GM12865 (cell line): ENCODE measurements around the gene TIMM44.
"Not testable (repeated sequence)": the region's sequence is repeated elsewhere in the genome, so short reads cannot be mapped to it uniquely, and the experiment has no call there.

Experiments used
- DNase-seq: peaks from one replicate; pipeline ENCODE4 v3.0.0; 2010; ENCODE audit warnings: low read depth
- H3K4me3 ChIP-seq: 2 replicates; pipeline ENCODE4 v1.5.1; 2011; ENCODE audit warnings: mild to moderate bottlenecking, low read depth, low read length, control low read depth
- CTCF ChIP-seq: IDR thresholded peaks from 2 replicates; pipeline ENCODE4 v1.5.1; 2011; ENCODE audit warnings: low read length, control low read depth, low read depth, inconsistent platforms; ENCODE audit not compliant: insufficient read depth; ENCODE audit errors: missing control alignments

Gene TIMM44

GRCh38 chr19:7897292-7897691 lies 46.2 kb downstream of the TIMM44 start:
- H3K4me3 ChIP-seq: no peak overlapping the region

GRCh38 chr19:7895565-7895964 lies 47.9 kb downstream of the TIMM44 start:
- no peak overlapping the region for H3K4me3 ChIP-seq
- DNase-seq: no peak
- TF ChIP-seq CTCF: no peak

More at GRCh38 chr19:7897292-7897691, 46.2 kb downstream of the TIMM44 start:
- no peak for DNase-seq
- no peak for TF ChIP-seq CTCF

- TF ChIP-seq CTCF: no peak
- H3K4me3 ChIP-seq: no peak overlapping the region
- no peak for DNase-seq
Measured at GRCh38 chr19:7894612-7895309, 48.7 kb downstream of the TIMM44 start.

- DNase-seq, H3K4me3 ChIP-seq: not testable (repeated sequence)
Measured at GRCh38 chr19:7893362-7894101, 49.9 kb downstream of the TIMM44 start.

GRCh38 chr19:7888826-7889217 lies 54.6 kb downstream of the TIMM44 start:
- H3K4me3 ChIP-seq: no peak overlapping the region
- TF ChIP-seq CTCF: no peak
- no peak for DNase-seq

GRCh38 chr19:7888145-7888825 lies 55.2 kb downstream of the TIMM44 start, which contains the start of gene LRRC8E:
Gene LRRC8E (plus strand): TSS chr19:7888510. CDS start chr19:7895604, 7,094 bp downstream.
- TF ChIP-seq CTCF: no peak
- H3K4me3 ChIP-seq: no peak within 1 kb of the TSS
- no peak for DNase-seq
